Osteocyte (in vitro differentiated cells): ENCODE results near the gene CHKB. TPM values are rescaled to one million over a fixed set of nuclear protein-coding genes. Genes with fewer than 3 reads are reported as not detected.

Experiments used
- DNase-seq: peaks from one replicate; pipeline ENCODE4 v3.0.0; 2021; ENCODE audit warnings: mixed read lengths; ENCODE audit not compliant: unreplicated experiment; ENCODE audit errors: extremely low spot score
- H3K27ac Mint-ChIP-seq: one replicate; pipeline ENCODE4 v1.8.0; 2021; ENCODE audit warnings: mild to moderate bottlenecking, mixed read lengths; ENCODE audit not compliant: unreplicated experiment
- H3K27me3 Mint-ChIP-seq: one replicate; pipeline ENCODE4 v1.8.0; 2021; ENCODE audit warnings: mixed read lengths; ENCODE audit not compliant: unreplicated experiment
- H3K36me3 Mint-ChIP-seq: one replicate; pipeline ENCODE4 v1.8.0; 2021; ENCODE audit warnings: mixed read lengths; ENCODE audit not compliant: unreplicated experiment
- H3K4me1 Mint-ChIP-seq: one replicate; pipeline ENCODE4 v1.8.0; 2021; ENCODE audit warnings: mixed read lengths; ENCODE audit not compliant: unreplicated experiment
- H3K4me3 Mint-ChIP-seq: one replicate; pipeline ENCODE4 v1.8.0; 2021; ENCODE audit warnings: mild to moderate bottlenecking, moderate library complexity, mixed read lengths; ENCODE audit not compliant: unreplicated experiment
- H3K9me3 Mint-ChIP-seq: one replicate; pipeline ENCODE4 v1.8.0; 2021; ENCODE audit warnings: mixed read lengths; ENCODE audit not compliant: unreplicated experiment
- total RNA-seq: library from RNA; stranded (reverse); gene quantifications from 2 replicates; pipeline ENCODE4 v1.2.1, GENCODE V29; 2021
- TF ChIP-seq, protein P1 (sequence below): fragments of 200-600 bp; sonication (generic); IDR thresholded peaks from 2 replicates; pipeline ENCODE4 v1.5.0; 2021; ENCODE audit warnings: antibody characterized with exemption, mild to moderate bottlenecking, moderate library complexity

CHKB gene
- total RNA-seq, 1 donor from 2014 or later: 79.9 TPM

DNA sequence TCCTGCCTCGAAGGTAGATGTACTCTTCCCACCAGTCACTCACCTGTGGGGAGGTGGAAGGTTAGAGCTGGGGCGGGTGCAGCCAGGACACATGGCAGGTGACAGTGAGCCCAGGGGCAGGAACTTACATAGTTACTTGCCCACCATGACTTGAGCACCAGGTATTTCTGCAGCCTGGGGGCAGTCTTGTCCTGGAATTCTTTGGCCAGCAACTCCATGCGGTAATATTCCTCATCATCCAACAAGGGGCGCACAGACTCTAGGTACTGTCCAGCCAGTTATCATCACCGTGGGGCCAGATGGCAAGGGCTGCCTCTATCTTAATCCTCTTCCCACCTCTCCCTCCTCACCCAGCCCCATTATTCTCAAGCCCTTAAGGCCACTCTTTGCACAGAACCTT lies 6.6 kb downstream of the CHKB start:
- H3K4me3 Mint-ChIP-seq: no peak overlapping the region
- no peaks in the 10 kb centered on the region for H3K27me3 Mint-ChIP-seq
- TF ChIP-seq, protein P1, sequence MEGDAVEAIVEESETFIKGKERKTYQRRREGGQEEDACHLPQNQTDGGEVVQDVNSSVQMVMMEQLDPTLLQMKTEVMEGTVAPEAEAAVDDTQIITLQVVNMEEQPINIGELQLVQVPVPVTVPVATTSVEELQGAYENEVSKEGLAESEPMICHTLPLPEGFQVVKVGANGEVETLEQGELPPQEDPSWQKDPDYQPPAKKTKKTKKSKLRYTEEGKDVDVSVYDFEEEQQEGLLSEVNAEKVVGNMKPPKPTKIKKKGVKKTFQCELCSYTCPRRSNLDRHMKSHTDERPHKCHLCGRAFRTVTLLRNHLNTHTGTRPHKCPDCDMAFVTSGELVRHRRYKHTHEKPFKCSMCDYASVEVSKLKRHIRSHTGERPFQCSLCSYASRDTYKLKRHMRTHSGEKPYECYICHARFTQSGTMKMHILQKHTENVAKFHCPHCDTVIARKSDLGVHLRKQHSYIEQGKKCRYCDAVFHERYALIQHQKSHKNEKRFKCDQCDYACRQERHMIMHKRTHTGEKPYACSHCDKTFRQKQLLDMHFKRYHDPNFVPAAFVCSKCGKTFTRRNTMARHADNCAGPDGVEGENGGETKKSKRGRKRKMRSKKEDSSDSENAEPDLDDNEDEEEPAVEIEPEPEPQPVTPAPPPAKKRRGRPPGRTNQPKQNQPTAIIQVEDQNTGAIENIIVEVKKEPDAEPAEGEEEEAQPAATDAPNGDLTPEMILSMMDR: peak; percentile 15
- no peaks in the 10 kb centered on the region for H3K9me3 Mint-ChIP-seq
- no peak for DNase-seq
- no peak overlapping the region for H3K27ac Mint-ChIP-seq
- peaks cover 8% of the 10 kb centered on the region for H3K4me1 Mint-ChIP-seq
- peaks cover 6% of the 10 kb centered on the region for H3K36me3 Mint-ChIP-seq

DNA sequence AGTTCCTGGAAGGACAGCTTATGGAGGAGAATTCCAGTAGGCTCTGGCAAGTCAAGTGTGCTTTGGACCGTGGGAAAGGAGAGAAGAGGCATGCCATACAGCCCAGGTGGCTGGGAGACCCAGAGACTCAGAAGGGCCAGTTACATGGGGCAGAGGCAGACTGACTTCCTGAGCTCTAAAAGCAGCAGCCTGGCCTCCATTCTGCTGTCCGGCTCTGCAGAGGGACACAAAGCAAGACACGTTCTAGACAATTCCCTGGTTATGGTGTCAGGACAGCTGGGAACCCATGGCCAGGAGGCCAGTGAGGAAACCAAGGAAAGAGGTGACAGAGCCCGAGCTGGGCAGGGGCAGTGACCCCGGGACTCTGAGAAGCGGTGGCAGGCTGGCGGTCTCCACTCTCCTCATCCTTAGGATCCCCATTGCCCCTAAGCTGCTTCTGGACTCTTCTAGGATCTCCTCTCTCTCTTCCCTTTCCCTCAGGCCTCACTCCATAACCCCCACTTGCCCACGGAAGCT lies 7.2 kb downstream of the CHKB start:
- peaks cover 6% of the 10 kb centered on the region for H3K36me3 Mint-ChIP-seq
- TF ChIP-seq, protein P1: no peak
- H3K4me1 Mint-ChIP-seq: peaks cover 6% of the 10 kb centered on the region
- no peaks in the 10 kb centered on the region for H3K27me3 Mint-ChIP-seq
- DNase-seq: no peak
- H3K9me3 Mint-ChIP-seq: no peaks in the 10 kb centered on the region
- no peak overlapping the region for H3K27ac Mint-ChIP-seq
- H3K4me3 Mint-ChIP-seq: no peak overlapping the region

DNA sequence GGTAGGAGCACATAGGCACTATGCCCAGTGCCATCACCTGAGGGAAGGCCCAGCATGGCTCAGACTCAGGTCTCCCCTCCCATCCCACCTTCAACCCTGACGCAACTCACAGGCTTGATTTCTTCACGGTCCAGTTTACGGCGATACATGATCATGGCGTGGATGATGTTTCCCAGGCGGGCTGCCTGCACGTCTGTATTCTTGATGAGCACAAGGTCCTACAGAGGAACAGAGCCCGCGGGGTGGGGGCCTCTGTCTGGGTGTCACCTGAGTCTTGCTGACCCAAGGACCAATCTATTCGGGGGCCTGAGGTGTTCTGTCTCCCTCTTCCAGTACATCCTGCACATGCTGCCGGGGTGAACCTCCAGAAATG lies 8.3 kb downstream of the CHKB start:
- Mint-ChIP-seq H3K27ac (no peak overlapping the region), H3K36me3 (peaks cover 7% of the 10 kb centered on the region), H3K4me3 (no peak overlapping the region), H3K27me3 (no peaks in the 10 kb centered on the region), H3K9me3 (no peaks in the 10 kb centered on the region), H3K4me1 (no peaks in the 10 kb centered on the region)
- TF ChIP-seq, protein P1: no peak
- no peak for DNase-seq

DNA sequence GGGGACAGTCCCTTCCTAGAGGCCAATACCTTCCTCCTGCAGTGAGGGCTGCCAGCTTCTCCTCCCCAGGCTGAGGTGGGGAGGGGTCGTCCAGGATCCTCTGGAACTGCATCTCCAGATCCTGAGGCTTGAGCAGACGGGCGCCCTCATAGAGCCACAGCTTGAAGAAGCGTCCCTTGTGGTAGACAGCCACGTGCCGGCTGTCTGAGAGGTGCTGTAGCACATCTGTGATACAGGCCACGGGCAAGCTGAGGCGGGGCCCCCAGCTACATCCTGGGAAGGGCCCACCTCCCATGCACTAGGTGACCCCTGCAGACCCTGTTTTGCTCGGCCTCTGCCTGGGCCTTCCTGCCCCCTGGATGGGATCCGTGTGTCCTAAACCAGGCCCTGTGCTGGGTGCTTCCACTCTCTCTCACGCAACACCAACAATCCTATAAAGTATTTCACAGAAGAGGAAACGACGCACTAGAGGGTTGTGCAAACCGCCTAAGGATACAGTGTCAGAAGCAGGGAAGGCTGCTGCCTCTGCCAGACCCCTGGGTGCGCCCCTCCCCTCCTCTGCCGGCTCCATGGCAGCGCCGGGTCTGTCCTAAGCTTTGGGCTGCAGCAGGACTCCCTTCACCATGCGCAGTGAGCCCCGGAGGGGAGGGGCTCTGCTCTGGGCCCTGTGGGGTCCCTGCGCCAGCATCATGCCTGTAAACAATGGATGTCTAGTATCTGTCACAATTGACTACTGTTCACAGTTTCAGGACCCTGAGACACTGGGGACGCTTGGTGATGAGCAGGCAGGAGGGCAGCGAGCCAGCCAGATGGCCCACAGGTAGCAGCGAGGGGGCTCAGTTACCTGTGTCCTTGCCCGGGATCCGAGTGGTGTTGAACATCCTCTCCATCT lies 8.9 kb downstream of the CHKB start:
- H3K4me3 Mint-ChIP-seq: no peak overlapping the region
- no peaks in the 10 kb centered on the region for H3K9me3 Mint-ChIP-seq
- TF ChIP-seq, protein P1: no peak
- H3K4me1 Mint-ChIP-seq: no peaks in the 10 kb centered on the region
- H3K36me3 Mint-ChIP-seq: peaks cover 13% of the 10 kb centered on the region
- no peaks in the 10 kb centered on the region for H3K27me3 Mint-ChIP-seq
- DNase-seq: no peak
- no peak overlapping the region for H3K27ac Mint-ChIP-seq

DNA sequence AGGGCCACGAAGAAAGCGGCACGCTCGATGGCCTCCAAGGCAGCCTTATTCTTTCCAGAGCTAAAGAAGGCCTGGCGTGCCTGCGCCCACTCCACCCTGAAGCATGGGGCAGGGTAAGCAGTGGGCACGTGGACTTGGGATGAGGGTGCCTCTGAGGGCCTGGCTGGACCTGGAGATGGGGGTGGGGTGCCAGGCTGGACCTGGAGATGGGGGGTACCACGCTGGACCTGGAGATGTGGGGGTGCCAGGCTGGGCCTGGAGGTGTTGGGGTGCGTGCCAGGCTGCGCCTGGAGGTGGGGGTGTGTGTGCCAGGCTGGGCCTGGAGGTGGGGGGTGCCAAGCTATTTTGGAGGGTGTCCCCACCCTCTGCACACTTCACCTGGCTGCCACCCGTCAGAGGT lies 9.7 kb downstream of the CHKB start:
- H3K4me3 Mint-ChIP-seq: no peak overlapping the region
- no peaks in the 10 kb centered on the region for H3K27me3 Mint-ChIP-seq
- no peak for DNase-seq
- TF ChIP-seq, protein P1: no peak
- H3K4me1 Mint-ChIP-seq: no peaks in the 10 kb centered on the region
- no peaks in the 10 kb centered on the region for H3K9me3 Mint-ChIP-seq
- H3K36me3 Mint-ChIP-seq: peaks cover 13% of the 10 kb centered on the region
- H3K27ac Mint-ChIP-seq: no peak overlapping the region
